LNCaP clone FGC (cell line): Measurements from ENCODE around the gene NMRK2.

Experiments
- DNase-seq: peaks from one replicate; pipeline ENCODE4 v3.0.0-alpha.2; 2011; ENCODE audit warnings: low read depth
- H3K4me3 ChIP-seq: 2 replicates; pipeline ENCODE4 v1.5.1; 2011; ENCODE audit warnings: mild to moderate bottlenecking, low read depth, low read length, control low read depth
- CTCF ChIP-seq: IDR thresholded peaks from 2 replicates; pipeline ENCODE4 v1.5.1; 2012; ENCODE audit warnings: mild to moderate bottlenecking; ENCODE audit not compliant: control insufficient read depth, insufficient read depth; ENCODE audit errors: extremely low read depth

Gene NMRK2

GRCh38 chr19:3980353-3981251 lies 47.7 kb downstream of the NMRK2 start:
- no peak for TF ChIP-seq CTCF
- DNase-seq, result no peak

GRCh38 chr19:3981373-3981735 lies 48.5 kb downstream of the NMRK2 start:
- H3K4me3 ChIP-seq, result no peak overlapping the region
- DNase-seq, result no peak
- TF ChIP-seq CTCF, result no peak

More at GRCh38 chr19:3980353-3981251, 47.7 kb downstream of the NMRK2 start:
- H3K4me3 ChIP-seq, result no peak overlapping the region

GRCh38 chr19:3981736-3982681 lies 49.1 kb downstream of the NMRK2 start:
- H3K4me3 ChIP-seq, result no peak overlapping the region
- no peak for TF ChIP-seq CTCF
- DNase-seq, result no peak

GRCh38 chr19:3982701-3983541 lies 50.1 kb downstream of the NMRK2 start:
- no peak for DNase-seq
- H3K4me3 ChIP-seq, result peak overlapping the region; percentile 82
- TF ChIP-seq CTCF, result no peak

- peak overlapping the region; percentile 82 for H3K4me3 ChIP-seq
- TF ChIP-seq CTCF, result no peak
- no peak for DNase-seq
Observed at GRCh38 chr19:3983542-3983914, 50.7 kb downstream of the NMRK2 start.

GRCh38 chr19:3983936-3984583 lies 51.2 kb downstream of the NMRK2 start:
- TF ChIP-seq CTCF, result no peak
- H3K4me3 ChIP-seq, result peak overlapping the region; percentile 82
- no peak for DNase-seq
